Mononuclear cell (primary cell): ENCODE measurements around the gene CASD1. TPM values are rescaled to one million over a fixed set of nuclear protein-coding genes. Genes with fewer than 3 reads are reported as not detected.

Source experiments
- H3K27me3 ChIP-seq: 2 replicates; pipeline ENCODE4 v1.6.0; 2011; ENCODE audit warnings: low read length, control low read depth; ENCODE audit not compliant: insufficient read depth
- H3K4me1 ChIP-seq: 2 replicates; pipeline ENCODE4 v1.5.1; 2011; ENCODE audit warnings: mild to moderate bottlenecking, low read length, control low read depth; ENCODE audit not compliant: insufficient read depth
- H3K4me3 ChIP-seq: 2 replicates; pipeline ENCODE4 v1.5.1; 2011; ENCODE audit warnings: mild to moderate bottlenecking, low read length, moderate library complexity
- H3K9me3 ChIP-seq: 2 replicates; pipeline ENCODE4 v1.5.1; 2011; ENCODE audit warnings: low read depth, mild to moderate bottlenecking, control low read depth, low read length
- total RNA-seq: library from RNA; depleted of rRNA; stranded (reverse); fragments of >200 nt; gene quantifications from one replicate; pipeline ENCODE4 v1.2.3, GENCODE V29; 2012

CASD1 gene
- total RNA-seq, 1 donor, result 22.9 TPM

DNA sequence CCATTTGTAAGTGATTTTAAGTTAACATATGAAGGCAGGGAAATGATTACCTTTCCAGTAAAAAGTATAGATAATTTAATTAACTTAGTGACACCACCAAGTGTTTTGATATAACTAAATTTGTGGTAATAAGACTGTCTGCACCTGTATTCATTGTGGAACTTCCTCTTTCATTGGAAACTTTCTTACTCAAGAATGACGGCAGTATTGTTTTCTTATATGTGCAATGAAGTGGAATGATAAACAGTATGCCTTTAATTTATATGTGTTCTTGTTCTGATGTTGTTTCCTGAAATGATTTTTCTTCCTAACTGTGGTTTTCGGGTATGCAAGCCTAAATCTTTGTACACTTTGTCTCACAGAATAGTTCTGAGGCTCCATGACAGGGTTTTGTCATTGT, 46.4 kb downstream of the CASD1 start:
- Histone ChIP-seq H3K4me3 (no peak overlapping the region), H3K9me3 (no peaks in the 10 kb centered on the region), H3K4me1 (no peaks in the 10 kb centered on the region), H3K27me3 (no peaks in the 10 kb centered on the region)

DNA sequence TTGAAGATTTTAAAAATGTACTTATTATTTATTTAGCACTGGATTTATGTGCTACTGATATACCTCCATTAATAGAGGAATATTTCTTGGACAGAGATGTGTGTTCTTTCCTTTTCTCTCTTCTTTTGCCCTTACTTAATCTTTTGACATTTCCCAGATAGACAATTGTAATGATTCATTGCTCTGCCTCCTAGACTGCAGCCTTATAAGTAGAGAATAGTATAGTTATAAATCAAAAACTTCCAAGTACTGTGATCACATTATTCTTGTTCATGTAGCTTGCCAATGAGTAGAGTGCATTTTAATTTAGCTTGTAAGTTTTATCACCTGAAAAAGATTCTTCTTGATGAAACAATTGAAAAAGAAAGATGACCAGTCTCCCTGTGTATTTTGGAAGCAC, 47.6 kb downstream of the CASD1 start:
- H3K4me1 ChIP-seq, result no peaks in the 10 kb centered on the region
- H3K9me3 ChIP-seq, result no peaks in the 10 kb centered on the region
- H3K4me3 ChIP-seq, result no peak overlapping the region
- H3K27me3 ChIP-seq, result no peaks in the 10 kb centered on the region

GRCh38 chr7:94559972-94560371, 50.4 kb downstream of the CASD1 start:
- no peaks in the 10 kb centered on the region for H3K9me3 ChIP-seq
- H3K4me3 ChIP-seq, result no peak overlapping the region
- H3K27me3 ChIP-seq, result no peaks in the 10 kb centered on the region
- no peaks in the 10 kb centered on the region for H3K4me1 ChIP-seq

DNA sequence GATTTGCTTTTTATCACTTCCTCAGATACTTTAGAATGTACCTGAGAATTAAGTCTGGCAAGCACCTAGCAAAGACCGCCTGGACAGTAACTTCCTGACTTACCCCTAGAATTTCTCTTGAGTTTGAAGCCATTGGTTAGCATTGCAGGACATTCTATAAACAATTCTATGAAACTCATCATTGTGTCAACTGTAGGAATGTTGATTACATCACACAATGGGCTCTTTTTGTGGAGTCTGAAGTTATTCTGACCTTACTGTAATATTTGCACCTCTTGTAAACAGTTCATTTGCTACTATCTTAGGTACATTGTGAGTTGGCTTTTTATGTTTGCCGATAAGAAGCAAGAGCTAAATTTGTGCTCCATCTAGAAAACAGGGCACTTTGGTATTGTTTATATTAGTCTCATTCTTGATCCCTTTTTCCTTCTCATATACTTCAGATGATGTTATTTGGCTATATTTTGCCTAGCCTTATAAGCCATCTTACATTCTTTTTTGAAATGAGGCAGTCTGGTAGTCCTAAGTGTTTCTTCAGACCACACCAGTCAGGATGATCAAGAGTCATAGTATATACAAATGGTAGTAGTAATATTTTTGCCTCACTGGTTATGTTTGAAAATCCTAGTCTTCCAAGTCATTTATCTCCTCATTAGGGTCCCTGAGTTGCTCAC, 52.4 kb downstream of the CASD1 start:
- Histone ChIP-seq H3K4me3 (no peak overlapping the region), H3K9me3 (no peaks in the 10 kb centered on the region), H3K4me1 (no peaks in the 10 kb centered on the region), H3K27me3 (no peaks in the 10 kb centered on the region)

DNA sequence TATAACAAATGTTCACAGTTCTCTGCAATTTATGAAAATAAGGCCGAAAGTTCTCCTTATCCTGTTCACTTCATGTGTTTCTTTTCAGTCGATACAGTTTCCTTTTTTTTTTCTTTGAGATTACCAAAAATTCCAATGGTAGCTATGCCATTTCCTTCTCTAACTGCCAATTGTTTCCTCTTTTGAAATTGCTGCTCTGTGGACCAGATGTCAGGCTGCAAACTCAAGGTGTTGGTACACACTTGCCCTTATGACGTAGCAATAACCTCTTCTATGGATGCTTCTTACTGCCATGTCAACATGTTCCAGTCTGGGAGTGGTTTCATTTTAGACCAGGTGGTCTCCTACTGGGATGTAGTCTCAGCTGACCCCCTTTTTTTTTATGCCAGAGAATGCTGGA, 52.9 kb downstream of the CASD1 start:
- H3K27me3 ChIP-seq, result no peaks in the 10 kb centered on the region
- H3K4me3 ChIP-seq, result no peak overlapping the region
- no peaks in the 10 kb centered on the region for H3K9me3 ChIP-seq
- no peaks in the 10 kb centered on the region for H3K4me1 ChIP-seq

DNA sequence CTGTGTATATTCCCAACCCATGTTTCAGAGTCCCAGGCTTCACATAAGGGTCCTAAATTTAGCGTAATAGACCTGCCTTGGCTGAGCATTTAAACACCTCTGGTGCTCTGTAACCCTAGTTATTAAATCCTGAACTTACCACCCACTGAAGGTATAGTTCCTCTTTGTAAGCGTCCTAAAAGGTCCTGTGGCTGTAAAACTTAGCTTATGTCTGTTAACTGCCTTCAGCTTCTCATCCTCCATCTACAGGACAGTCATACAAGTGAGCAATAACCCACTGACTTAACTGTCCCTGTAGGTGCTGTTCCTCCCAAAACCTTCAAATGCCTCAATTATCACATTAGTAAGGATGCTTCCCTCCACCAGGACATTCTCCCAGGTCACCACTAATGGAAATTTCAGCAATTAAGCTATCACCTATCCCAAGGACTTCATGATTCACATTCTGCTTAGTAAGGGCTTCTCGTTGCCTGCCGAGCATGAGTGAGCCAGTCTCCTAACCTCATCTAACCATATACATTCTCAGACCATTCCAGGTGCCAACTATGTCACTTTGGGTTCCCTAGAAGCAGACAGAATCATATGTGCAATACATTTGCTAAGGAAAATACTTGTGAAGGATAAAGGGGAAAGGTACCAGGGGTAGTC, 55.8 kb downstream of the CASD1 start:
- Histone ChIP-seq H3K9me3 (no peaks in the 10 kb centered on the region), H3K27me3 (no peaks in the 10 kb centered on the region), H3K4me1 (no peaks in the 10 kb centered on the region), H3K4me3 (no peak overlapping the region)

GRCh38 chr7:94567396-94567795, 57.8 kb downstream of the CASD1 start:
- no peaks in the 10 kb centered on the region for H3K9me3 ChIP-seq
- no peaks in the 10 kb centered on the region for H3K27me3 ChIP-seq
- no peak overlapping the region for H3K4me3 ChIP-seq
- H3K4me1 ChIP-seq, result no peaks in the 10 kb centered on the region

DNA sequence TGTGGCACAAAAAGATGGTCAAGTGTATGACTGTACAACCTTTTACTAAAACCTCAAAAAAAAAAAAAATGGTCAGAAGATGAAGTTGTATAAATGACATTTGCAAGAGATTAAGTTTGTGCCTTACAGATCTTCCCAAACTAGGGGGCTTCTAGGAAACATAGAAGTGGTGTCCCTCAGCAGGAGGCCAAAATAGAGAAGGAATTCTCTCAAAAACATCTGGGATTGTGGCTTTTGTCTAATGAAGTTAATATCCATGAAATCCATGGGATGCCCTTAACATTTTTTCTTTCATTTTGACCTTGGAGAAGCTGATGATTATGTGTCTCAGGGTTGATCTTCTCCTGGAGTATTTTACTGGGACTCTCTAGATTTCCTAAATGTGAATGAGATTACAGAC, 62.2 kb downstream of the CASD1 start:
- Histone ChIP-seq H3K4me1 (no peaks in the 10 kb centered on the region), H3K4me3 (no peak overlapping the region), H3K27me3 (no peaks in the 10 kb centered on the region), H3K9me3 (peaks cover 14% of the 10 kb centered on the region)

DNA sequence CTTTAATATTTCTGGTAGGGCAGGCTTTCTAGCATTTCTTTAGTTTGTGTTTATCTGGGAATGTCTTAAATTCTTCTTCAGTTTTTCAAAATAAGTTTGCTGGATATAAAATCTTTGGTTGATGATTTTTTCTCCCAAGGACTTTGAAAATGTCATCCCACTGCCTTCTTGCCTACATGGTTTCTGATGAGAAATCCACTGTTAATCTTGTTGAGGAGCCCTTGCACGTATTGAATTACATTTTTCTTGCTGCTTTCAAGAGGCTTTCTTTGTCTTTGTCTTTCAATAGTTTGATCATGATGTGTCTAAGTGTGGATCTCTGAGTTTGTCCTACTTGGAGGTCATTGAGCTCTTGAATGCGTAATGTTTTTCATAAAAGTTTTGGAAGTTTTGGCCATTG, 66.0 kb downstream of the CASD1 start:
- no peaks in the 10 kb centered on the region for H3K27me3 ChIP-seq
- no peak overlapping the region for H3K4me3 ChIP-seq
- H3K9me3 ChIP-seq, result peaks cover 14% of the 10 kb centered on the region
- H3K4me1 ChIP-seq, result no peaks in the 10 kb centered on the region

- Histone ChIP-seq H3K4me3 (no peak overlapping the region), H3K9me3 (peaks cover 14% of the 10 kb centered on the region), H3K4me1 (no peaks in the 10 kb centered on the region), H3K27me3 (no peaks in the 10 kb centered on the region)
Observed at GRCh38 chr7:94576316-94576715, 66.7 kb downstream of the CASD1 start.

DNA sequence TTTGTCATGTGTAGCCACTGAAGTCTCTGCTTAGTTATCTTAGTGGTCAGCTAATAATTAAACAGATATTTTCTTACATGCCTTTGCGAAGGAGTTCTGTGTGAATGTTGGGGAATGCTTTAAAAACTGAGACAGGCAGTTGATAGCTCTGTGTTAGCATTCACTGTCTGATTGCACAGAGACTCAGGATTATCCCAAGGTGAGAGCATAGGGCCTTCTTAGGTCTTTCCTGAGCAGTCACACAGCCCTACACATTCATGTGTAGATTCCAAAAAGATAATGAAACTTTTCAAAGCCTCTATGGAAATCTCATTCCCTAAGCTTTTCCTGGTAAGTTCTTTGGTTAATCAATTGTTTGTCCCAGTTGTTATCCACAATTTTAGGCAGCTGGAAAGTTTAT, 67.7 kb downstream of the CASD1 start:
- Histone ChIP-seq H3K27me3 (no peaks in the 10 kb centered on the region), H3K9me3 (peaks cover 14% of the 10 kb centered on the region), H3K4me1 (no peaks in the 10 kb centered on the region), H3K4me3 (no peak overlapping the region)

DNA sequence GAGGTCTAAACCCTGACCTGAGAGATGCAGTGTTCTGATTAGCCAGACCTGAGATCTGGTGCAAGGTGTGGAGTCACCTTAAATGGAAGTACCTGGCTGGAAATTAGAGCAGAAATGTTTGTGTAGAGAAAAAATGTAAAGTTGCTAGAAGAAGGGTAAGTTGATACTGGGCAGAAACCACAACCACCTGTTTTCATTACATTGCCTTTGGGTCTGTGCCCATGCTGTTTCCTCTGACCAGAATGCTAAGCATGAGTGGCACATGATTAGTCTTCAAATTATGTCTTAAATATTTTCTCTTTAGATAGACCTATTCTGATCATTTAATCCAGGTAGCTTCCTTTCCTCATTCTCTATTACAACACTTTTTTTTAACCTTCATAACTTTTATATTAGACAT, 69.0 kb downstream of the CASD1 start:
- Histone ChIP-seq H3K4me3 (no peak overlapping the region), H3K4me1 (no peaks in the 10 kb centered on the region), H3K27me3 (no peaks in the 10 kb centered on the region), H3K9me3 (peaks cover 14% of the 10 kb centered on the region)

DNA sequence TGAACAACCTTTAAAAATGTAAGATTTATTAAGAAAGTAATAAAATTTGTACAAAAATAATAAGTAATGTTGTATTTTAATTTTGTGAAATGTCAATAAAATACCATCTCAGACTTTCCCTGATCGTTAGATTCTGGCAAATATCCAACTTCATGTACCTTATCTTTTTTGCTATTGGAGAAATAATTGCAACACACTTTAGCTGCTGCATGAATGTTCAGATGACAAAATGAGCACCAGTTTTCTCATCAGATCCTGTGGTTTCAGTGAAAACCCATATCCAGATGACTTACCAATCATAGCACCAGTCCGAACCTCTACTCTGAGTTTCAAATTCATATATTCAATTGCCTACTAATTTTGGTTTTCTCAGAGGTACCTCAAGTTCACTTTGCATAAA, 69.9 kb downstream of the CASD1 start:
- Histone ChIP-seq H3K4me1 (no peaks in the 10 kb centered on the region), H3K27me3 (no peaks in the 10 kb centered on the region), H3K4me3 (no peak overlapping the region), H3K9me3 (peaks cover 14% of the 10 kb centered on the region)

GRCh38 chr7:94580601-94581000, 71.0 kb downstream of the CASD1 start:
- H3K4me1 ChIP-seq, result no peaks in the 10 kb centered on the region
- H3K4me3 ChIP-seq, result no peak overlapping the region

DNA sequence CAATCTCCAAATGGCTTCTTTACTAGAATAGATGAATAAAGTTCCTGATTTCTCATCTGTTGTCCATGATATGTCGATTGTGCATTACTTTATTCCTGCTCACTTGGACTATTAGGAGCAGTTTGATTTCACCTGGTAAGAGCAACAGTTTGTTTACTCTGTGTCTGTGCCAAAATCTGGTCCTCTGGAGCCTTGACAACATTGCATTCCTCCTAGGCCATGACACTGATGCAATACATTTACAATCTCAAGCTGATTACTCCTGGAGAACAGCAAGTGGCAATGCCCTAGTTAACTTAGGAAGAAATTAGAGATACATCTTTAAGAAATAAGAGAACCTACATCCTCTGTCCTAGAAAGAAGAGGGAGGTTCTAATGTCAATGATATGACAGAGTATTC, 74.5 kb downstream of the CASD1 start:
- no peaks in the 10 kb centered on the region for H3K4me1 ChIP-seq
- H3K4me3 ChIP-seq, result no peak overlapping the region
- no peaks in the 10 kb centered on the region for H3K9me3 ChIP-seq
- H3K27me3 ChIP-seq, result no peaks in the 10 kb centered on the region

More at GRCh38 chr7:94580601-94581000, 71.0 kb downstream of the CASD1 start:
- Histone ChIP-seq H3K27me3 (no peaks in the 10 kb centered on the region), H3K9me3 (peaks cover 7% of the 10 kb centered on the region)

GRCh38 chr7:94588075-94588474, 78.5 kb downstream of the CASD1 start:
- no peaks in the 10 kb centered on the region for H3K4me1 ChIP-seq

More at GRCh38 chr7:94588075-94588474, 78.5 kb downstream of the CASD1 start:
- no peaks in the 10 kb centered on the region for H3K9me3 ChIP-seq
- H3K4me3 ChIP-seq, result no peak overlapping the region
- no peaks in the 10 kb centered on the region for H3K27me3 ChIP-seq
